ENCODE data around the gene H3-3A. TPM values are rescaled to one million over a fixed set of nuclear protein-coding genes. Genes with fewer than 3 reads are reported as not detected.

H3-3A gene
- total RNA-seq, result 351 TPM
- 100 to 1,000 TPM; 603 to 754 (median 665) TPM for polyA plus RNA-seq (ENCODE audit: insufficient read depth in 1 of 8, insufficient read length in 8 of 8, low replicate concordance in 1 of 8)
- long read RNA-seq, donor 1, transcript H3F3A-203 (4 exons, 1,088 nt), result major isoform, 127 of 190 reads
- long read RNA-seq, donor 1, transcript H3F3A-201 (3 exons, 1,308 nt), result minor isoform, 12 of 190 reads
- long read RNA-seq, donor 1, transcript H3F3A-202 (3 exons, 1,863 nt), result minor isoform, 5 of 190 reads
- long read RNA-seq, donor 1, partial matches to known transcripts, result 46 of 190 reads
- long read RNA-seq, donor 1, other reads (novel, unspliced or antisense), result 0 of 190 reads
- long read RNA-seq, donor 2, transcript H3F3A-203 (4 exons, 1,088 nt), result major isoform, 45 of 99 reads
- long read RNA-seq, donor 2, partial matches to known transcripts, result 51 of 99 reads
- long read RNA-seq, donor 2, other reads (novel, unspliced or antisense), result 0 of 99 reads
- long read RNA-seq, donor 3, transcript H3F3A-202 (3 exons, 1,863 nt), result minor isoform, 7 of 327 reads
- long read RNA-seq, donor 3, transcript H3F3A-203 (4 exons, 1,088 nt), result major isoform, 259 of 327 reads
- long read RNA-seq, donor 3, transcript H3F3A-201 (3 exons, 1,308 nt), result minor isoform, 18 of 327 reads
- long read RNA-seq, donor 3, partial matches to known transcripts, result 43 of 327 reads
- long read RNA-seq, donor 3, other reads (novel, unspliced or antisense), result 0 of 327 reads
- long read RNA-seq, donor 4, transcript H3F3A-201 (3 exons, 1,308 nt), result minor isoform, 26 of 704 reads
- long read RNA-seq, donor 4, transcript H3F3A-203 (4 exons, 1,088 nt), result major isoform, 402 of 704 reads
- long read RNA-seq, donor 4, transcript H3F3A-202 (3 exons, 1,863 nt), result minor isoform, 8 of 704 reads
- long read RNA-seq, donor 4, partial matches to known transcripts, result 247 of 704 reads
- long read RNA-seq, donor 4, other reads (novel, unspliced or antisense), result 20 of 704 reads
- long read RNA-seq, donor 5, transcript H3F3A-203 (4 exons, 1,088 nt), result major isoform, 836 of 1,387 reads
- long read RNA-seq, donor 5, transcript H3F3A-201 (3 exons, 1,308 nt), result minor isoform, 52 of 1,387 reads
- long read RNA-seq, donor 5, transcript H3F3A-202 (3 exons, 1,863 nt), result minor isoform, 18 of 1,387 reads
- long read RNA-seq, donor 5, partial matches to known transcripts, result 439 of 1,387 reads
- long read RNA-seq, donor 5, other reads (novel, unspliced or antisense), result 40 of 1,387 reads
- long read RNA-seq, donor 6, transcript H3F3A-203 (4 exons, 1,088 nt), result major isoform, 721 of 1,099 reads
- long read RNA-seq, donor 6, transcript H3F3A-202 (3 exons, 1,863 nt), result minor isoform, 16 of 1,099 reads
- long read RNA-seq, donor 6, transcript H3F3A-201 (3 exons, 1,308 nt), result minor isoform, 37 of 1,099 reads
- long read RNA-seq, donor 6, partial matches to known transcripts, result 294 of 1,099 reads
- long read RNA-seq, donor 6, other reads (novel, unspliced or antisense), result 31 of 1,099 reads
- long read RNA-seq, donor 7, transcript H3F3A-201 (3 exons, 1,308 nt), result minor isoform, 42 of 1,255 reads
- long read RNA-seq, donor 7, transcript H3F3A-202 (3 exons, 1,863 nt), result minor isoform, 9 of 1,255 reads
- long read RNA-seq, donor 7, transcript H3F3A-203 (4 exons, 1,088 nt), result major isoform, 591 of 1,255 reads
- long read RNA-seq, donor 7, partial matches to known transcripts, result 585 of 1,255 reads
- long read RNA-seq, donor 7, other reads (novel, unspliced or antisense), result 28 of 1,255 reads
- long read RNA-seq, donor 8, transcript H3F3A-202 (3 exons, 1,863 nt), result minor isoform, 9 of 768 reads
- long read RNA-seq, donor 8, transcript H3F3A-203 (4 exons, 1,088 nt), result major isoform, 359 of 768 reads
- long read RNA-seq, donor 8, transcript H3F3A-201 (3 exons, 1,308 nt), result minor isoform, 55 of 768 reads
- long read RNA-seq, donor 8, partial matches to known transcripts, result 335 of 768 reads
- long read RNA-seq, donor 8, other reads (novel, unspliced or antisense), result 10 of 768 reads
- long read RNA-seq, donor 9, transcript H3F3A-203 (4 exons, 1,088 nt), result major isoform, 359 of 849 reads
- long read RNA-seq, donor 9, transcript H3F3A-202 (3 exons, 1,863 nt), result minor isoform, 11 of 849 reads
- long read RNA-seq, donor 9, transcript H3F3A-201 (3 exons, 1,308 nt), result minor isoform, 29 of 849 reads
- long read RNA-seq, donor 9, partial matches to known transcripts, result 437 of 849 reads
- long read RNA-seq, donor 9, other reads (novel, unspliced or antisense), result 13 of 849 reads
- long read RNA-seq, donor 10, transcript H3F3A-202 (3 exons, 1,863 nt), result minor isoform, 10 of 1,153 reads
- long read RNA-seq, donor 10, transcript H3F3A-201 (3 exons, 1,308 nt), result minor isoform, 55 of 1,153 reads
- long read RNA-seq, donor 10, transcript H3F3A-203 (4 exons, 1,088 nt), result major isoform, 602 of 1,153 reads
- long read RNA-seq, donor 10, partial matches to known transcripts, result 461 of 1,153 reads
- long read RNA-seq, donor 10, other reads (novel, unspliced or antisense), result 24 of 1,153 reads
- long read RNA-seq, donor 11, transcript H3F3A-202 (3 exons, 1,863 nt), result minor isoform, 9 of 669 reads
- long read RNA-seq, donor 11, transcript H3F3A-201 (3 exons, 1,308 nt), result minor isoform, 27 of 669 reads
- long read RNA-seq, donor 11, transcript H3F3A-203 (4 exons, 1,088 nt), result major isoform, 340 of 669 reads
- long read RNA-seq, donor 11, partial matches to known transcripts, result 279 of 669 reads
- long read RNA-seq, donor 11, other reads (novel, unspliced or antisense), result 14 of 669 reads

DNA sequence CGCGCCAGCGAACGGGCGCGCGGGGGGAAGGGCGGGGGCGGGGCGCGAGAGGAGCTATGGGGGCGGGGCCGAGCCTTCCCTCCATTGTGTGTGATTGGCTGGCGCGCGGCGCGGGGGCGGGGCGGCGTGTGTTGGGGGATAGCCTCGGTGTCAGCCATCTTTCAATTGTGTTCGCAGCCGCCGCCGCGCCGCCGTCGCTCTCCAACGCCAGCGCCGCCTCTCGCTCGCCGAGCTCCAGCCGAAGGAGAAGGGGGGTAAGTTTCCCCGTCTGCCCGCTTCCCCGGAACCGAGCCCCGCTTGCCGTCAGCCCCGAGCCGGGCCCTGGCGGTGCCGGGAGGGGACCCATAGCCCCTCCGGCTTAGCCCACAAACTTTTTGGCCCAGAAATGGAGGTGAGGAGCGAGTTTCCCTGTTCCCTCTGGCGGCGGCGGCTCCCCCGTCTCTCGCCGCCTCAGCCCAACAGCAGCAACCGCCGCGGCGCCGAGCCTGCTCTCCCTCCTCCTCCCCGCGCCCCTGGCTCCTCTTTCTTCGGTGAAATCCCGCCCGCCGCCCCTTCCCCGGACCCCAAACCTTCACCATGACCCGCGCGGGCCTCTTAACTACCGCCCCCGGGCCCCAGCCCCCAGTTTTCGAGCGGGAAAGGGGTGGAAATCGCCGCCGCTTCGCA lies at the start of gene H3-3A:
TSS of gene H3-3A (plus strand) at position 159 of the 666 bp plus-strand sequence. CDS start 1,636 bp downstream, outside the sequence.
- H3K4me1 ChIP-seq (ENCODE audit: control insufficient read depth, insufficient read depth, low read length), result peaks cover 12% of the 10 kb centered on the region
- peak within 1 kb of the TSS; percentile 89 for H3K4me3 ChIP-seq (ENCODE audit: low read length)
- no peaks in the 10 kb centered on the region for H3K27me3 ChIP-seq (ENCODE audit: control insufficient read depth, insufficient read depth, low read length)
- H3K9me3 ChIP-seq (replicated peaks; ENCODE audit: control insufficient read depth, low read depth, low read length), result no peaks in the 10 kb centered on the region
- H3K36me3 ChIP-seq (ENCODE audit: control insufficient read depth, insufficient read depth, low read length), result peaks cover 13% of the 10 kb centered on the region
- DNase-seq, result peak; percentile 98
- H3K27ac ChIP-seq (ENCODE audit: low read length), result peak within 1 kb of the TSS; percentile 100
- 0% methylated on average over 46 of the region's 78 CpGs for WGBS (ENCODE audit: insufficient coverage)

DNA sequence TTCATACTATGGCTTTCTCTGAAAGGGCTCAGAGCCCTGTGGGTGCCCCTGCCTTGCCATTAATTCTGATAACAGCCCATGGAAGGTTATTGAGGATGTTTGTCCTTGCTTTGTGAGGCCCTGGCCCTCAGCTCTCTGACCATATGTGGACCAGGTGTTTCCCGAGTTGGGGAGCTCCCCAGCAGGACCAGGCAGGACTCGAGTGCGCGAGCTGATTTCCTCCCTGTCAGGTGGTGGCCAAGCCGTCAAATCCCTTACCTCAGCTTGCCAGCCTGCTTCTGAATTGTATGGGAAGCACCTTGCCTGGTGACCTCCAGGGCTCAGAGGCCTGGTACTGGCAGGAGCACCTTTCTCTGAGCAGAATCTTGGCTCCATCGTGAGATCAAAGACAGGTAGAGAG lies 45.4 kb upstream of the H3-3A start:
- no peaks in the 10 kb centered on the region for H3K36me3 ChIP-seq (ENCODE audit: control insufficient read depth, insufficient read depth, low read length)
- no peak overlapping the region for H3K27ac ChIP-seq (ENCODE audit: low read length)
- no peaks in the 10 kb centered on the region for H3K4me1 ChIP-seq (ENCODE audit: control insufficient read depth, insufficient read depth, low read length)
- no peak for DNase-seq
- H3K9me3 ChIP-seq (replicated peaks; ENCODE audit: control insufficient read depth, low read depth, low read length), result no peaks in the 10 kb centered on the region
- 33% methylated on average over 4 of the region's 6 CpGs for WGBS (ENCODE audit: insufficient coverage)
- H3K4me3 ChIP-seq (ENCODE audit: low read length), result no peak overlapping the region
- H3K27me3 ChIP-seq (ENCODE audit: control insufficient read depth, insufficient read depth, low read length), result no peaks in the 10 kb centered on the region

DNA sequence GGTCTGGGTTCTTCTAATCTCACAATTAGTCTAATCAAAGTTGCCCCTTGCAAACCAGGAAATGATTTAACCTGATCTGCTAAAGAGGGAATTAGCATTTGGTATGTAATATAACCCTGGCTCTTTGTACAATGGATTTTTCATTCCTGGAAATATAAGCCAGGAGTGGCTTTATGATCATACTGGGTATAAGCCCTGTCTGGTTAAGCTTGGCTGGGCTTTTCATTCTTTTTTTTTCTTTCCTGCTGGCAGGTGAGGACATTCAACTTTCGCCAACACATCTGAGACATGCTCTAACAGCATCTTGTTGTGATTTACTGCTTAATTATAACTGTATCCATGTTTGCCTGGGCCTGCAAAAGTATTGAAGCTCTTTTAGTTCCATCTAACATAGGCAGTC lies 42.9 kb upstream of the H3-3A start:
- no peaks in the 10 kb centered on the region for H3K27me3 ChIP-seq (ENCODE audit: control insufficient read depth, insufficient read depth, low read length)
- DNase-seq, result no peak
- no peaks in the 10 kb centered on the region for H3K9me3 ChIP-seq (replicated peaks; ENCODE audit: control insufficient read depth, low read depth, low read length)
- WGBS (ENCODE audit: insufficient coverage), result no CpG with 5 or more reads among the region's 1 CpG
- H3K27ac ChIP-seq (ENCODE audit: low read length), result no peak overlapping the region
- no peaks in the 10 kb centered on the region for H3K4me1 ChIP-seq (ENCODE audit: control insufficient read depth, insufficient read depth, low read length)
- no peaks in the 10 kb centered on the region for H3K36me3 ChIP-seq (ENCODE audit: control insufficient read depth, insufficient read depth, low read length)
- no peak overlapping the region for H3K4me3 ChIP-seq (ENCODE audit: low read length)

DNA sequence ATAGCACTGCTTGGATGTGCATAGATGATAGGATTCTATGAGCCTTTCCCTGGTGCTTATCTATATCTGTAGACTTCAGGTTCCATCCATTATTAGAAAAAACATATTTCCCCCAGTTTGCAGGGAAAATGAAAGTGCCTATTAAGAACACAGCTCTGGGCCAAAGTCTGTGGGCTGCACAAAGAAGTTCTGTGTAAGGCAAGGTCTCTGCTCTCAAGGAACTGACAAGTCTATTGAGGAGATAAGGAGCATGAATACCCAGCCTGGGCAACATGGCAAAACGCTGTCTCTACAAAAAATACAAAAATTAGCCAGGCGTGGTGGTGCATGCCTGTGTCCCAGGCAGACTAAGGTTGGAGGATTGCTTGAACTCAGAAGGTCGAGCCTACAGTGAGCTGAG lies 41.1 kb upstream of the H3-3A start:
- Histone ChIP-seq H3K27me3 (ENCODE audit: control insufficient read depth, insufficient read depth, low read length) (no peaks in the 10 kb centered on the region), H3K4me3 (ENCODE audit: low read length) (no peak overlapping the region), H3K27ac (ENCODE audit: low read length) (no peak overlapping the region), H3K9me3 (replicated peaks; ENCODE audit: control insufficient read depth, low read depth, low read length) (no peaks in the 10 kb centered on the region), H3K4me1 (ENCODE audit: control insufficient read depth, insufficient read depth, low read length) (no peaks in the 10 kb centered on the region), H3K36me3 (ENCODE audit: control insufficient read depth, insufficient read depth, low read length) (no peaks in the 10 kb centered on the region)
- WGBS (ENCODE audit: insufficient coverage), result 82% methylated on average over 2 of the region's 3 CpGs
- DNase-seq, result no peak

DNA sequence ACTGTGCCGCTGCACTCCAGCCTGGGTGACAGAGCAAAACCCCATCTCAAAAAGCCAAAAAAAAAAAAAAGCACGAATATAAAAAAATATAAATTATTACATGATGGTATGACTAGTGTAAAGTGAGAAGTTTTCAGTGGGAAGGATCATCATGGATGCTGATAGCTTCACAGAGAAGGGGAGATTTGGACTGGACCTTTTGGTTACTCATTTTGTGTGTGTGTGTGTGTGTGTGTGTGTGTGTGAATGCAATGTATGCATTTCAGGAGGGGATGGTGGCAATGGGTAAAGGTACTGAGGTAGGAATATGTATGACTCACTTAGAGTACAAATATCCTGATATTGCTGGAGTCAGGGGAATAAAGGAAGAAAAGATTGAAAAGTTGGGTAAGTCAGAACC lies 40.7 kb upstream of the H3-3A start:
- WGBS (ENCODE audit: insufficient coverage), result no CpG with 5 or more reads among the region's 2 CpGs
- H3K27ac ChIP-seq (ENCODE audit: low read length), result no peak overlapping the region
- no peaks in the 10 kb centered on the region for H3K36me3 ChIP-seq (ENCODE audit: control insufficient read depth, insufficient read depth, low read length)
- DNase-seq, result no peak
- no peak overlapping the region for H3K4me3 ChIP-seq (ENCODE audit: low read length)
- H3K9me3 ChIP-seq (replicated peaks; ENCODE audit: control insufficient read depth, low read depth, low read length), result no peaks in the 10 kb centered on the region
- no peaks in the 10 kb centered on the region for H3K4me1 ChIP-seq (ENCODE audit: control insufficient read depth, insufficient read depth, low read length)
- no peaks in the 10 kb centered on the region for H3K27me3 ChIP-seq (ENCODE audit: control insufficient read depth, insufficient read depth, low read length)

DNA sequence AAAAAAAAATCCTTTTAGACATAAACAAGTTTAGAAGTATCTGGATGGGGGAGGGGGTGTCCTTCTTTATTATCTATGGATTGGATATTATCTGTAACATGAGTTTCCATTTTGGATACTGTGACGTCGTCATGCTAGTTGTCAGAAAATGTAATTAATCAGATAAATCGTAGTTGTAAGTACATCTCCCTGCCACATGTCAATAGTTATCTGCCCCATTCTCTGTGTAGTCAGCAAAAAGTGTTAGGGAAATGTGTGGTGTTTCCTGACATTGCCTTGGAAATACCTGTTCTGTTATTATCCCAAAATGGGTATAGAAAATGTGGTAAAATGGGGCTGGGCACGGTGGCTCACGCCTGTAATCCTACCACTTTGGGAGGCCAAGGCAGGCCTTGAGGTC lies 38.8 kb upstream of the H3-3A start:
- no CpG with 5 or more reads among the region's 5 CpGs for WGBS (ENCODE audit: insufficient coverage)
- no peak overlapping the region for H3K4me3 ChIP-seq (ENCODE audit: low read length)
- H3K4me1 ChIP-seq (ENCODE audit: control insufficient read depth, insufficient read depth, low read length), result no peaks in the 10 kb centered on the region
- H3K27me3 ChIP-seq (ENCODE audit: control insufficient read depth, insufficient read depth, low read length), result no peaks in the 10 kb centered on the region
- H3K27ac ChIP-seq (ENCODE audit: low read length), result no peak overlapping the region
- no peaks in the 10 kb centered on the region for H3K36me3 ChIP-seq (ENCODE audit: control insufficient read depth, insufficient read depth, low read length)
- no peaks in the 10 kb centered on the region for H3K9me3 ChIP-seq (replicated peaks; ENCODE audit: control insufficient read depth, low read depth, low read length)
- DNase-seq, result no peak

DNA sequence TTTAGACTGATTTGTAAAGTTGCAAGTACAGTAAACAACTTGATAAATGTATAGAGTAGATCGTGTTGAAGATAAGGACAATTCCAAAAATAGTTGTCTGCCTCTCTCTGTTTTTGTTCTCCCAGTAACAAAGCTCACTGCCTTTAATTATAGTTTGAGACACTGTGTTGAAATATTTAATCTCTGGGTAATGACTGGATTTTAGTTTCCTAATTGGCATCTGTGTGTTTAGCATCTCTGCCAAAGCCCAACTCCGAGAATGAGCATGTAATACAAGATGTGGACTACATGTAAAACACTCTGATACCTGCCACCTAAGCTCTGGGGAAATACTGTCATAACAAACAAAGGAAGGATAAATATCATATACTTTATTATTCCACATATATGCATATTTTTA lies 35.7 kb upstream of the H3-3A start:
- no peak for DNase-seq
- Histone ChIP-seq H3K36me3 (ENCODE audit: control insufficient read depth, insufficient read depth, low read length) (no peaks in the 10 kb centered on the region), H3K27me3 (ENCODE audit: control insufficient read depth, insufficient read depth, low read length) (no peaks in the 10 kb centered on the region), H3K9me3 (replicated peaks; ENCODE audit: control insufficient read depth, low read depth, low read length) (no peaks in the 10 kb centered on the region), H3K27ac (ENCODE audit: low read length) (no peak overlapping the region), H3K4me1 (ENCODE audit: control insufficient read depth, insufficient read depth, low read length) (no peaks in the 10 kb centered on the region), H3K4me3 (ENCODE audit: low read length) (no peak overlapping the region)
- WGBS (ENCODE audit: insufficient coverage), result no CpG with 5 or more reads among the region's 2 CpGs

Data from muscle of leg (tissue), 16 donors.